Esophagus muscularis mucosa (tissue), 4 donors: ENCODE measurements around the gene CLIC1. TPM values are rescaled to one million over a fixed set of nuclear protein-coding genes. Genes with fewer than 3 reads are reported as not detected.
A peak's percentile ranks its signal among the peaks of the same experiment; 100 is the strongest.

Experiments used
- DNase-seq: peaks from one replicate; pipeline ENCODE4 v3.0.0-alpha.2; 2017; ENCODE audit errors: extremely low spot score
- H3K27ac ChIP-seq, 4 donors: fragments of 200-600 bp; sonication (generic); replicated peaks in 1 of 4; 1 replicate in 3 of 4; 2 replicates in 1 of 4; pipeline ENCODE4 v1.5.1; 2016 to 2019; ENCODE audit warnings: mild to moderate bottlenecking in 1 of 4
- H3K27me3 ChIP-seq, 4 donors: fragments of 200-600 bp; sonication (generic); one replicate each; pipeline versions ENCODE4 v1.5.1 to v1.6.0; 2016 to 2019
- H3K36me3 ChIP-seq, 4 donors: fragments of 200-600 bp; sonication (generic); one replicate each; pipeline ENCODE4 v1.5.1; 2016 to 2019
- H3K4me1 ChIP-seq, 4 donors: fragments of 200-600 bp; sonication (generic); one replicate each; pipeline ENCODE4 v1.5.1; 2016 to 2019
- H3K4me3 ChIP-seq, 4 donors: fragments of 200-600 bp; sonication (generic); 1 replicate in 2 of 4; 2 replicates in 2 of 4; pipeline ENCODE4 v1.5.1; 2016 to 2019; ENCODE audit warnings: mild to moderate bottlenecking in 4 of 4, moderate library complexity in 1 of 4
- H3K9me3 ChIP-seq, 4 donors: fragments of 200-600 bp; sonication (generic); 1 replicate in 3 of 4; 2 replicates in 1 of 4; pipeline ENCODE4 v1.5.1; 2016 to 2019
- EP300 ChIP-seq: sonication (generic); formaldehyde crosslinking; IDR thresholded peaks from one replicate; pipeline ENCODE4 v1.6.1; 2017; ENCODE audit warnings: antibody characterized with exemption
- POLR2A ChIP-seq: fragments of 450-650 bp; IDR thresholded peaks from one replicate; pipeline ENCODE4 v1.6.1; 2017; ENCODE audit warnings: antibody characterized with exemption, moderate library complexity, mild to moderate bottlenecking, low read depth
- POLR2AphosphoS5 ChIP-seq, 2 donors: sonication (generic); formaldehyde crosslinking; IDR thresholded peaks; one replicate each; pipeline ENCODE4 v1.6.1; 2017; ENCODE audit warnings: antibody characterized with exemption in 2 of 2
- WGBS: methylation state at CpG from one replicate; pipeline ENCODE4 v1.1.5; 2018; 5-methylcytosine and 5-hydroxymethylcytosine counted together
- intact Hi-C: fragments of 100-400 bp; cut with DNase I; formaldehyde crosslinking; loops from one replicate; pipeline ENCODE4 v1.15.1; 2023
- total RNA-seq, 4 donors: library from RNA; depleted of rRNA; stranded (reverse); fragments of >200 nt; gene quantifications; one replicate each; pipeline versions ENCODE4 v1.1.0 to v1.2.1, GENCODE V29; 2016
- TF ChIP-seq, protein P1 (sequence below), 3 experiments: fragments of 200-600 bp in 2 of 3; fragments of 450-650 bp in 1 of 3; sonication (generic) in 2 of 3; IDR thresholded peaks; one replicate each; pipeline ENCODE4 v1.5.1; 2017 to 2019; ENCODE audit warnings: antibody characterized with exemption in 3 of 3, mild to moderate bottlenecking in 2 of 3, moderate library complexity in 1 of 3

CLIC1 gene
- total RNA-seq, 4 donors from 2014 or later, result 208 to 379 (median 290) TPM

DNA sequence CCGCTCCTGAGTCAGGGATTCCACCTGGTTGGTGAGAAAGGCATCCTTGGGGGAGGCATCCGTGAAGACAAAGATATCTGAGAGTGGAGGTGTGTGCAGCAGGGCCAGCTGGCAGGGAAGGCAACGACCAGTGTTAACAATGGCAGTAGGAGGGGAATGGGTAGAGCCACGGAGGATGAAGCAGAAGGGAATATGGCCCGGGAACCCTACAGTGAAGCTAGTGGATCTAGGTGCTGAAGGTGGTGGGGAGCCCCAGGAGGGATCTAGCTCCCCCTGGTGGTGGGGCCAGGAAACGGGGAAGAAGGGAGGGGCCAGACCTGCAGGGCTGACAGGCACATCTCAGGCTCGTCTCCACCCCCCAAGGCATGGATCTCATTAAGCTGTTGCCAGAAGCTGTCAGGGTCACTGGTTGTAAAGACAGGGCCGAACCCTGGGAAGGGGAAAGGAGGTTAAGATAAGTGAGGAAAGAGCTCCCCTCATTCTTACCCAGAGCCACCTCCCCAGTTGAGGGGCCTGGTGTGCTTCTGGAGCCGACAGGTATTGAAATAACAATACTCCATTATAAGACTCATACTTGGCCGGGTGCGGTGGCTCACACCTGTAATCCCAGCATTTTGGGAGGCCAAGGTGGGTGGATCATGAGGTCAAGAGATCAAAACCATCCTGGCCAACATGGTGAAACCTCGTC is 33.5 kb upstream of the CLIC1 start:
- WGBS, result 46% methylated on average over 9 of the region's 12 CpGs
- H3K27me3 ChIP-seq, result peaks cover 0 to 3% (median 0%) of the 10 kb centered on the region in 4 donors
- intact Hi-C loops, result loop anchor here (2.0 to 5.0 kb wide), 3 partner anchors 43 to 89 kb away; partner anchors contain the start of genes DDAH2 and LY6G5C

DNA sequence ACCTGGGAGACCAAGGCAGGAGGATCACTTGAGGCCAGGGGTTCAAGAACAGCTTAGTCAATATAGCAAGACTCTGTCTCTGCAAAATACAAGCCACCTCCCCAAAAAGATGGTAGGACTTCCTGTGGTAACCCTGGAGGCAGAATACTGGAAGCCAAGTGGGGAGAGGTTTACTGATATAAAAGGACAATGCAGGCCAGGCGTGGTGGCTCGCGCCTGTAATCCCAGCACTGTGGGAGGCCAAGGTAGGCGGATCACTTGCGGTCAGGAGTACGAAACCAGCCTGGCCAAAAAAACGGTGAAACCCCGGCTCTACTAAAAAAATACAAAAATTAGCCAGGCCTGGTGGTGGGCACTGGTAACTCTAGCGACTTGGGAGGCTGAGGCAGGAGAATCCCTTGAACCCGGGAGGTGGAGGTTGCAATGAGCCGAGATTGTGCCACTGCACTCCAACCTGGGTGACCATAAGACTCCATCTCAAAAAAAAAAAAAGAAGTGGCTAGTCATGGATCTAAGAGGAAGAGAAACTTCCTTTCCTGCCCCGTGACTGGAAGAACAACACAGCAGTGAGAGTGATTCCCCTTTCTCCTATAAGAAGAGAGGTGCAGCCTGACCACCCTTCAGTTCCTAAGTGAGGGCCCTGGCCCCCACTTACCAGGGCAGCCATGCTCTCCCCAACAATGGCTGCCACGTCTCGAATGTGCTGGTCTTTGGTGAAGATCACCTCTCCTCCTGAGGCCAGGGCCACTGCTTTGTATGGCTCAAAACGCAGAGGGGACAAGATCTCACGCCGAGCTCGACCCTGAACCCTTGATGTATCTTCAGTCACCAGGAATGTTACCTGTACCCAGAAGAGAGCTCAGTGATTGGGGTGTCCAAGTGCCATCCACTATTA is 32.3 kb upstream of the CLIC1 start:
- no peak overlapping the region for H3K4me3 ChIP-seq
- H3K27ac ChIP-seq, result no peak overlapping the region
- peaks cover 0 to 32% (median 18%) of the 10 kb centered on the region in 4 donors for H3K4me1 ChIP-seq
- intact Hi-C loops, result loop anchor here (2.0 to 5.0 kb wide), 2 partner anchors 41 to 88 kb away; partner anchors contain the start of genes DDAH2 and LY6G5C
- no peak for TF ChIP-seq EP300
- no peak for TF ChIP-seq POLR2AphosphoS5 (IDR thresholded peaks at IDR 0.05)
- TF ChIP-seq, protein P1, sequence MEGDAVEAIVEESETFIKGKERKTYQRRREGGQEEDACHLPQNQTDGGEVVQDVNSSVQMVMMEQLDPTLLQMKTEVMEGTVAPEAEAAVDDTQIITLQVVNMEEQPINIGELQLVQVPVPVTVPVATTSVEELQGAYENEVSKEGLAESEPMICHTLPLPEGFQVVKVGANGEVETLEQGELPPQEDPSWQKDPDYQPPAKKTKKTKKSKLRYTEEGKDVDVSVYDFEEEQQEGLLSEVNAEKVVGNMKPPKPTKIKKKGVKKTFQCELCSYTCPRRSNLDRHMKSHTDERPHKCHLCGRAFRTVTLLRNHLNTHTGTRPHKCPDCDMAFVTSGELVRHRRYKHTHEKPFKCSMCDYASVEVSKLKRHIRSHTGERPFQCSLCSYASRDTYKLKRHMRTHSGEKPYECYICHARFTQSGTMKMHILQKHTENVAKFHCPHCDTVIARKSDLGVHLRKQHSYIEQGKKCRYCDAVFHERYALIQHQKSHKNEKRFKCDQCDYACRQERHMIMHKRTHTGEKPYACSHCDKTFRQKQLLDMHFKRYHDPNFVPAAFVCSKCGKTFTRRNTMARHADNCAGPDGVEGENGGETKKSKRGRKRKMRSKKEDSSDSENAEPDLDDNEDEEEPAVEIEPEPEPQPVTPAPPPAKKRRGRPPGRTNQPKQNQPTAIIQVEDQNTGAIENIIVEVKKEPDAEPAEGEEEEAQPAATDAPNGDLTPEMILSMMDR (IDR thresholded peaks at IDR 0.05), result no peak
- no peak for TF ChIP-seq POLR2A
- no peak for DNase-seq
- no peaks in the 10 kb centered on the region for H3K9me3 ChIP-seq
- WGBS, result 90% methylated on average over 16 of the region's 18 CpGs
- H3K36me3 ChIP-seq, result no peaks in the 10 kb centered on the region
- peaks cover 0 to 3% (median 0%) of the 10 kb centered on the region in 4 donors for H3K27me3 ChIP-seq

More for the DNA sequence above, 33.5 kb upstream of the CLIC1 start:
- Histone ChIP-seq H3K36me3 (no peaks in the 10 kb centered on the region), H3K4me1 (peaks cover 0 to 25% (median 16%) of the 10 kb centered on the region in 4 donors), H3K4me3 (no peak overlapping the region), H3K9me3 (no peaks in the 10 kb centered on the region), H3K27ac (no peak overlapping the region)
- DNase-seq, result no peak
- TF ChIP-seq, protein P1 (IDR thresholded peaks at IDR 0.05), result peak; percentile 74 to 93 (median 86)
- TF ChIP-seq POLR2AphosphoS5 (IDR thresholded peaks at IDR 0.05) (peak; percentile 44 to 59), EP300 (no peak)

DNA sequence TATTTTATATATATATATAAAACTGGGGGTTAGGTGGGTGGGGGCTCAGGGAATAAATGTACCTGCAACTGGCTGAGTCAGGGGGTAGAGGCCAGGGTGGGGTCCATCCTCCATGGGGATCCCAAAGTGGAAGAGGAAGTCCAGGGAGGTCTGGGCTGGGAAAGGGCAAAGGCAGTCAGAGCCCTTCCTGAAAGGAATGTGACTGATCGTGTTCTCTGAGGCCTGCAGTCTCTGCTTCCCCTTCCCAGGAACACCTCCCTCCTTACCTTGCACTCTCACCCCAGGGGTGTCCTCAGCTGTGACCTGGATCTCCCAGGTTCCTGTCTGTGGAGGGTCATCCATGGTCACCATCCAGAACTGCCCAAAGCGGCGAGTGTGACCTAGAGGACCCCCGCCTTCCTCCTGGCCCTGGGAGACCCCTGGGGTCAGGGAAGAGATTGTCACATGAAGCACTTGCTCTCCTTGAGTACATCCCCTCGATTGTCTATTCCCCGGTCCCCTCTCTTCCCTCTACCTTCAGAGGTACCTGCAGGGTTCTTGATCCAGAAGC is 30.8 kb upstream of the CLIC1 start:
- TF ChIP-seq, protein P1 (IDR thresholded peaks at IDR 0.05), result no peak
- no peak for TF ChIP-seq POLR2AphosphoS5 (IDR thresholded peaks at IDR 0.05)
- no peak for TF ChIP-seq POLR2A
- no peak for TF ChIP-seq EP300
- H3K4me1 ChIP-seq, result peaks cover 4 to 32% (median 21%) of the 10 kb centered on the region in 4 donors
- H3K4me3 ChIP-seq, result no peak overlapping the region
- H3K27ac ChIP-seq, result no peak overlapping the region
- H3K36me3 ChIP-seq, result no peaks in the 10 kb centered on the region
- no peaks in the 10 kb centered on the region for H3K9me3 ChIP-seq
- intact Hi-C loops, result loop anchor here (5.0 kb wide), 1 partner anchor 40 kb away; the partner anchor contains the start of gene DDAH2
- 83% methylated on average over 6 of the region's 6 CpGs for WGBS
- H3K27me3 ChIP-seq, result peaks cover 0 to 3% (median 0%) of the 10 kb centered on the region in 4 donors
- no peak for DNase-seq

DNA sequence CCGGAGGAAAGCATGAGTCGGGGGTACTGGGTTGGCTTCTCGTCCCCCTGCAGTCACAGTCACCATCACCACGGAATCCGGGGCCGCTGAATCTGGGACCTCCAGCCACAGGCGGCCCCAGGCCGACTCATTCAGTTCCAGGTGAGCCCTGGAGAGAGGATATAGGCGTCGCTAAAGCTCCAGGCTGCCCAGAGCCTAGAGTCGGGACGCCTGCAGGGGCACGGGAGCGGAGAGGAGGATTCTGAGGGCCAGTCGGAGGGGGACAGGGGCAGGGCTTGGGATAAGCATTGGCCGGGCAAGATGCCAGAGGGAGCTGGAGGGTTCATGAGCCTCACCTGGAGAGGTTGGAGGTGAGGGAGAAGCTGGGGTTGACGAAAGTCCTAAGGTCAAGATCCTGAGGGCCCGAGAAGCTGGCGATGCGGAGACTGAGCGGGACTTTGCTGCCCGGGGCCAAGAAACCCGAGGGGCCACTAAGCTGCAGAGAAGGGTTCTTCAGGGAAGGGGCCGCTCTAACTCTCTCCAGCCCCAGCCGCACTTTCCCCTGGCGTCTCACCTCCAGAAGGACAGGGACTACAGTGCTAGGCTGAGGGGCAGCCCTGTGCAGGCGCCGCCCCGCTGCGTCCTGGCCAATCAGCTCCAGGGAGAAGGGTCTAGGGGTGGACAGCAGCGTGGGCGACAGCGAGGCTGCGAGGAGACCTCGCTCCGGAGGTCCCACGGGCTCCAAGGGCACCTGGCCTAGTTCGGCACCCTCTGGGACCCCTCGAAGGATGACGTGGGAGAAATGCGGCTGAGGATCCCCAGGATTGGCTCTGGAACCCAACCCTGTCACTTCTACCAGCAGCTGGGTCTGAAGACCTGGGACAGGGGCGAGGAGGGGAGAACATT is 29.8 kb upstream of the CLIC1 start:
- Histone ChIP-seq H3K27ac (no peak overlapping the region), H3K4me3 (peak overlapping the region; percentile 31 to 49 (median 32)), H3K4me1 (peaks cover 4 to 32% (median 21%) of the 10 kb centered on the region in 4 donors), H3K36me3 (no peaks in the 10 kb centered on the region), H3K27me3 (peaks cover 0 to 3% (median 0%) of the 10 kb centered on the region in 4 donors), H3K9me3 (no peaks in the 10 kb centered on the region)
- no peak for DNase-seq
- intact Hi-C loops, result loop anchor here (5.0 kb wide), 1 partner anchor 39 kb away; the partner anchor contains the start of gene DDAH2
- WGBS, result 54% methylated on average over 39 of the region's 42 CpGs
- TF ChIP-seq POLR2A, result no peak
- TF ChIP-seq EP300, result no peak
- TF ChIP-seq POLR2AphosphoS5 (IDR thresholded peaks at IDR 0.05), result no peak
- TF ChIP-seq, protein P1 (IDR thresholded peaks at IDR 0.05), result no peak
